ENCODE results near the gene OR2B6. TPM values are rescaled to one million over a fixed set of nuclear protein-coding genes. Genes with fewer than 3 reads are reported as not detected.

Gene OR2B6
- total RNA-seq, 1 donor from 2014 or later = not detected

- peaks cover 2% of the 10 kb centered on the region for H3K27me3 ChIP-seq (ENCODE audit: control insufficient read depth, insufficient read depth, low read length)
- no peaks in the 10 kb centered on the region for H3K36me3 ChIP-seq (ENCODE audit: control insufficient read depth, insufficient read depth, low read length)
- no peak for DNase-seq (ENCODE audit: low read depth)
- no peak for TF ChIP-seq CTCF (IDR thresholded peaks at IDR 0.05; ENCODE audit: insufficient read depth, low read length, poor library complexity, severe bottlenecking)
- no peak overlapping the region for H3K4me3 ChIP-seq (ENCODE audit: low read depth, low read length)
Observed at GRCh38 chr6:28005152-28005890, 48.3 kb downstream of the OR2B6 start.

- no peak for DNase-seq (ENCODE audit: low read depth)
- Histone ChIP-seq H3K4me3 (ENCODE audit: low read depth, low read length) (no peak overlapping the region), H3K36me3 (ENCODE audit: control insufficient read depth, insufficient read depth, low read length) (no peaks in the 10 kb centered on the region), H3K27me3 (ENCODE audit: control insufficient read depth, insufficient read depth, low read length) (peaks cover 2% of the 10 kb centered on the region)
- TF ChIP-seq CTCF (IDR thresholded peaks at IDR 0.05; ENCODE audit: insufficient read depth, low read length, poor library complexity, severe bottlenecking) = no peak
Observed at GRCh38 chr6:28005975-28006374, 48.9 kb downstream of the OR2B6 start.

Other genes with a start within 250 kb of the OR2B6 start
- not detected in 2 replicates for gene OR2B2, start 44.8 kb upstream of the OR2B6 start, total RNA-seq
- gene ZNF165, start 123.3 kb downstream of the OR2B6 start, total RNA-seq = 15.4 and 16.8 TPM in 2 replicates
- gene ZSCAN16, start 167.4 kb downstream of the OR2B6 start, total RNA-seq = 6.4 and 10.5 TPM in 2 replicates
- 16.4 and 17.9 TPM in 2 replicates for gene ZKSCAN8, start 184.6 kb downstream of the OR2B6 start, total RNA-seq

All from kidney epithelial cell (primary cell).